ENCODE results near the gene WFIKKN1. TPM values are rescaled to one million over a fixed set of nuclear protein-coding genes. Genes with fewer than 3 reads are reported as not detected.

Gene WFIKKN1
- total RNA-seq, 2 experiments from 2014 or later: 0.47 to 0.60 TPM

- H3K4me1 Mint-ChIP-seq: peaks cover 8% of the 10 kb centered on the region
- H3K27me3 Mint-ChIP-seq: no peaks in the 10 kb centered on the region
- peak within 1 kb of the TSS; percentile 76 for H3K4me3 Mint-ChIP-seq
- DNase-seq (peak; percentile 87), ATAC-seq (ENCODE audit: low read depth) (peak; percentile 57)
- peak within 1 kb of the TSS; percentile 67 for H3K27ac Mint-ChIP-seq
- no peaks in the 10 kb centered on the region for H3K9me3 Mint-ChIP-seq
- POLR2A ChIA-PET: no interaction called here
- H3K36me3 Mint-ChIP-seq: no peaks in the 10 kb centered on the region
Observed at GRCh38 chr16:641326-642188, 10.8 kb downstream of the WFIKKN1 start, which contains the start of gene MCRIP2. MCRIP2 (plus strand) TSS chr16:641828; CDS start chr16:641992, 164 bp downstream.

- peaks cover 5% of the 10 kb centered on the region for H3K4me1 Mint-ChIP-seq
- POLR2A ChIA-PET: interaction anchor here (0.6 kb wide), 1 partner anchor 26 kb away, joined by 3 read pairs; no protein-coding TSS in a partner anchor
- no peaks in the 10 kb centered on the region for H3K27me3 Mint-ChIP-seq
- DNase-seq (peak; percentile 74), ATAC-seq (ENCODE audit: low read depth) (peak; percentile 44)
- peak overlapping the region; percentile 76 for H3K4me3 Mint-ChIP-seq
- H3K36me3 Mint-ChIP-seq: no peaks in the 10 kb centered on the region
- peak overlapping the region; percentile 51 for H3K27ac Mint-ChIP-seq
- H3K9me3 Mint-ChIP-seq: no peaks in the 10 kb centered on the region
Observed at GRCh38 chr16:642189-643049, 11.6 kb downstream of the WFIKKN1 start.

- H3K36me3 Mint-ChIP-seq: no peaks in the 10 kb centered on the region
- peak overlapping the region; percentile 76 for H3K4me3 Mint-ChIP-seq
- no peaks in the 10 kb centered on the region for H3K9me3 Mint-ChIP-seq
- no peak overlapping the region for H3K27ac Mint-ChIP-seq
- ATAC-seq (ENCODE audit: low read depth) (no peak), DNase-seq (no peak)
- H3K4me1 Mint-ChIP-seq: peaks cover 5% of the 10 kb centered on the region
- no peaks in the 10 kb centered on the region for H3K27me3 Mint-ChIP-seq
- POLR2A ChIA-PET: interaction anchor here (0.6 kb wide), 1 partner anchor 26 kb away, joined by 3 read pairs; no protein-coding TSS in a partner anchor
Observed at GRCh38 chr16:643050-643368, 12.2 kb downstream of the WFIKKN1 start.

- Mint-ChIP-seq H3K27ac (peak overlapping the region; percentile 26), H3K36me3 (no peaks in the 10 kb centered on the region), H3K9me3 (no peaks in the 10 kb centered on the region), H3K4me1 (peaks cover 5% of the 10 kb centered on the region), H3K27me3 (no peaks in the 10 kb centered on the region), H3K4me3 (no peak overlapping the region)
- ATAC-seq (ENCODE audit: low read depth) (no peak), DNase-seq (no peak)
- POLR2A ChIA-PET: interaction anchor here (1.4 kb wide), 1 partner anchor 72 kb away, joined by 3 read pairs; no protein-coding TSS in a partner anchor
Observed at GRCh38 chr16:644556-644955, 13.8 kb downstream of the WFIKKN1 start.

- H3K9me3 Mint-ChIP-seq: no peaks in the 10 kb centered on the region
- ATAC-seq (ENCODE audit: low read depth) (no peak), DNase-seq (no peak)
- H3K4me1 Mint-ChIP-seq: peaks cover 5% of the 10 kb centered on the region
- H3K36me3 Mint-ChIP-seq: no peaks in the 10 kb centered on the region
- no peak overlapping the region for H3K27ac Mint-ChIP-seq
- H3K4me3 Mint-ChIP-seq: no peak overlapping the region
- POLR2A ChIA-PET: no interaction called here
- no peaks in the 10 kb centered on the region for H3K27me3 Mint-ChIP-seq
Observed at GRCh38 chr16:645852-646678, 15.3 kb downstream of the WFIKKN1 start.

- no peak for DNase-seq
- Mint-ChIP-seq H3K27ac (peak overlapping the region; percentile 12), H3K36me3 (no peaks in the 10 kb centered on the region), H3K4me1 (peaks cover 5% of the 10 kb centered on the region), H3K4me3 (no peak overlapping the region), H3K9me3 (no peaks in the 10 kb centered on the region), H3K27me3 (no peaks in the 10 kb centered on the region)
- no peak for ATAC-seq (ENCODE audit: low read depth)
- POLR2A ChIA-PET: no interaction called here
Observed at GRCh38 chr16:646679-647172, 15.9 kb downstream of the WFIKKN1 start.

GRCh38 chr16:647173-647902 lies 16.6 kb downstream of the WFIKKN1 start:
- POLR2A ChIA-PET: interaction anchor here (1.2 to 3.1 kb wide), 2 partner anchors 11 to 120 kb away, joined by 4 to 13 read pairs; partner anchors contain the start of genes CAPN15 and METTL26
- no peak for ATAC-seq (ENCODE audit: low read depth)
- Mint-ChIP-seq H3K9me3 (no peaks in the 10 kb centered on the region), H3K4me3 (no peak overlapping the region), H3K36me3 (no peaks in the 10 kb centered on the region), H3K4me1 (peaks cover 5% of the 10 kb centered on the region), H3K27me3 (no peaks in the 10 kb centered on the region), H3K27ac (no peak overlapping the region)
- no peak for DNase-seq

GRCh38 chr16:648071-648780 lies 17.4 kb downstream of the WFIKKN1 start:
- POLR2A ChIA-PET: interaction anchor here (1.2 to 3.1 kb wide), 4 partner anchors 12 to 121 kb away, joined by 4 to 13 read pairs (median 6); partner anchors contain the start of genes CAPN15, JMJD8, METTL26 and STUB1
- no peaks in the 10 kb centered on the region for H3K9me3 Mint-ChIP-seq
- no peak for ATAC-seq (ENCODE audit: low read depth)
- H3K27ac Mint-ChIP-seq: peak overlapping the region; percentile 73
- H3K36me3 Mint-ChIP-seq: no peaks in the 10 kb centered on the region
- H3K27me3 Mint-ChIP-seq: no peaks in the 10 kb centered on the region
- peak; percentile 59 for DNase-seq
- H3K4me3 Mint-ChIP-seq: peak overlapping the region; percentile 80
- peaks cover 3% of the 10 kb centered on the region for H3K4me1 Mint-ChIP-seq

- POLR2A ChIA-PET: interaction anchor here (0.8 to 3.1 kb wide), 9 partner anchors 9 to 122 kb away, joined by 3 to 13 read pairs (median 5); partner anchors contain the start of genes CAPN15, JMJD8, METTL26 and RHOT2
- Mint-ChIP-seq H3K36me3 (no peaks in the 10 kb centered on the region), H3K4me3 (peak within 1 kb of the TSS; percentile 80), H3K9me3 (no peaks in the 10 kb centered on the region), H3K27me3 (no peaks in the 10 kb centered on the region), H3K27ac (peak within 1 kb of the TSS; percentile 73), H3K4me1 (peaks cover 3% of the 10 kb centered on the region)
- DNase-seq: peak; percentile 95
- peak; percentile 88 for ATAC-seq (ENCODE audit: low read depth)
Observed at GRCh38 chr16:648781-649589, 18.2 kb downstream of the WFIKKN1 start, which contains the start of gene WDR90. WDR90 (plus strand) TSS chr16:649365; CDS start chr16:649417, 52 bp downstream.

GRCh38 chr16:649631-650030 lies 18.8 kb downstream of the WFIKKN1 start:
- H3K27ac Mint-ChIP-seq: no peak overlapping the region
- DNase-seq: no peak

GRCh38 chr16:651844-652243 lies 21.1 kb downstream of the WFIKKN1 start:
- ATAC-seq (ENCODE audit: low read depth): no peak
- Mint-ChIP-seq H3K4me3 (no peak overlapping the region), H3K36me3 (no peaks in the 10 kb centered on the region), H3K27ac (no peak overlapping the region), H3K27me3 (no peaks in the 10 kb centered on the region), H3K4me1 (no peaks in the 10 kb centered on the region), H3K9me3 (no peaks in the 10 kb centered on the region)
- POLR2A ChIA-PET: no interaction called here
- no peak for DNase-seq

More at GRCh38 chr16:649631-650030, 18.8 kb downstream of the WFIKKN1 start:
- POLR2A ChIA-PET: interaction anchor here (0.8 to 3.1 kb wide), 8 partner anchors 10 to 62 kb away, joined by 3 to 13 read pairs (median 6); partner anchors contain the start of genes JMJD8, METTL26, RHOT2 and STUB1
- peak overlapping the region; percentile 76 for H3K4me3 Mint-ChIP-seq
- H3K9me3 Mint-ChIP-seq: no peaks in the 10 kb centered on the region
- no peaks in the 10 kb centered on the region for H3K36me3 Mint-ChIP-seq
- peaks cover 3% of the 10 kb centered on the region for H3K4me1 Mint-ChIP-seq
- ATAC-seq (ENCODE audit: low read depth): peak; percentile 21
- no peaks in the 10 kb centered on the region for H3K27me3 Mint-ChIP-seq
